Inflammatory macrophage treated with lipopolysaccharide for 4 hours (primary cell): ENCODE measurements around the gene CDK19.
"Not testable (repeated sequence)": the region's sequence is repeated elsewhere in the genome, so short reads cannot be mapped to it uniquely, and the experiment has no call there.

Experiments used
- DNase-seq: peaks from one replicate; pipeline ENCODE4 v3.0.0-alpha.2; 2020

CDK19 gene

GRCh38 chr6:110813338-110814101 lies 1.7 kb downstream of the CDK19 start:
- DNase-seq, result no peak

DNA sequence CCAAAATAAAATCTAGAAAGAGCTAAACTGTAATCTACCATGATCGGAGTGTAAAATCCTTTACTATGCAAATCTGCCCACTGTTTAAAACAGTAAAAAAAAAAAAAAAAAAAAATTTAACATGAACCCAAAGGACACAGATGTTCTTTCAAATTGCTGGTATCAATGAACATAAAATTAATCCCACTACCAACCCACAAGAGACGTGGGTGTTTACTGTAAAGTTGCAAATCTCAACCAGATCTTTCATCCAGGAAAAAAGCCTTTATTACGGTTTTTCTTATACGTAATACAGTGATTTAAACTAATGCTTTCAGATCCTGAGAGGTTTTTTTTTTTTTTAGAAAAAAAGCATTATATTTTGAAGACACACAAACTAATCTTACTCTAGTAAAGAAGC lies 2.5 kb downstream of the CDK19 start:
- DNase-seq, result no peak

DNA sequence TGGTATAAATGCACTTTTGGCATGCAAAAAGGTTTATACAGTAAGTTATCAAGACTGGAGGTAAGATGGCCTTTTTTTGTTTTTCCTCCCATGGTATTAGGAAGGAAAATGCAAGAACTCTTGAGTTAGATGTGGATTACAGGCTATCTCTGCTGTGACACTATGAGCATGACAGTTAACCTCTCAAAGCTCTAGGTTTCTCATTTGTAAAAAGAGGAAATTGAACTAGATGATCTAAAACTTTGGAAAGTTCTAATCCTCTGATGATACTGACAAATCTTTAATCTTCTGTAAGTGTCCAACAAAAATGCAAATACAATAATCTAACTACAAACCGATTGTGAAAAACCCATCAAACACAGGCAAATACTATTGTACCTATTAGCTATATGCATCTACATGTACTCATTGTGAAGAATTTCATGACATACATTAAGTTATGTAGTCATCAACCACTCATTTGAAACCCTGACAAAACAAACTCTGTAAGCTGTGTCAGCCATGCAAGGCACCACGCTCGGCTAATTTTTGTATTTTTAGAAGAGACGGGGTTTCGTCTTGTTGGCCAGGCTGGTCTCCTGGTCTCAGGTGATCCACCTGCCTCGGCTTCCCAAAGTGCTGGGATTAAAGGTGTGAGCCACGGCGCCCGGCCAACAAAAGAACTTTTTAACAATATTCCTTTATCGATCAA lies 4.2 kb downstream of the CDK19 start:
- DNase-seq, result peak; percentile 49

DNA sequence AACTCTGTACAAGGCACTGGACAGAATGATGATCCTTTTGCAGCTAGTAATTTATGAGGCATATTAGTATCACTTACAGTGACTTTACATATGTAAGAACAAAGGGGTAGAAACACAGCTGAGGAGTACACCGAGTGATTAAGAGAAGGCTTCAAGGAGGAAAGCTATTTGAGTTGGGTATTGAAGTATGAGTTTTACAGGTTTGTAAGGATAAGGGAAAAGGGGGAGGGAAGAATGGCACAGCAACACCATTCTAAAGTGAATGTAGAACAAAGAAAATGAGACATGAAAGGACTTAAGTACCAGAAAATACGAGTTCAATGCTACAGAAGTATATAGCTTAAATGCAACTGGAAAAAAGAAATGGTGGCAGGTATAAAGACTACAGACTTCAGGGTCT lies 5.5 kb downstream of the CDK19 start:
- no peak for DNase-seq

GRCh38 chr6:110802175-110802574 lies 13.1 kb downstream of the CDK19 start:
- not testable (repeated sequence) for DNase-seq

DNA sequence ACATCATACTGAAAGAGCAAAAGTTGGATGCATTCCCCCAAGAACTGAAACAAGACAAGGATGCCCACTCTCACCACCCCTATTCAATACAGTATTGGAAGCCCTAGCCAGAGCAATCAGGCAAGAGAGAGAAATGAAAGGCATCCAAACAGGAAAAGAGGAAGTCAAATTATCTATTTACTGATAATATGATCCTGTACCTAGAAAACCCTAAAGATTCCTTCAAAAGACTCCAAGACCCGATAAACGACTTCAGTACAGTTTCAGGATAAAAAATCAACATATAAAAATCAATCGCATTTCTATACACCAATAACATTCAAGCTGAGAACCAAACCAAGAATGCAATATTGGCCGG lies 14.5 kb downstream of the CDK19 start:
- DNase-seq, result no peak

GRCh38 chr6:110800196-110800838 lies 15.0 kb downstream of the CDK19 start:
- no peak for DNase-seq

GRCh38 chr6:110799655-110800054 lies 15.6 kb downstream of the CDK19 start:
- no peak for DNase-seq

DNA sequence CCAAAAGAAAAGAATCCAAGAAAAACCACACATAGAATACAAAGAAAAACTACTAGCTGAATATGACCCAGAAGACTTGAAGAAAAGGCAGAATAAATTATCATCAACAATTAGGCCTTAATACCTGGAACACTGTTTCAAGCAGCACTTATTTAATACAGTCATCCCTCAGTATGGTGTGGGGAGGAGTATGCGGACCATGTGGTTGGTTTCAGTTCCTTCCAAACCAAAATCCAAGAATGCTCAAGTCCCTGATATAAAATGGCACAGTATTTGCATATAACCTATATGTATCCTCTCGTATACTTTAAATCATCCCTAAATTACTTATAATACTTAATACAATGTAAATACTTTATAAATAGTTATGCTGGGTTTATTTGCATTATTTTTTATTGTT lies 16.1 kb downstream of the CDK19 start:
- DNase-seq, result peak; percentile 56

DNA sequence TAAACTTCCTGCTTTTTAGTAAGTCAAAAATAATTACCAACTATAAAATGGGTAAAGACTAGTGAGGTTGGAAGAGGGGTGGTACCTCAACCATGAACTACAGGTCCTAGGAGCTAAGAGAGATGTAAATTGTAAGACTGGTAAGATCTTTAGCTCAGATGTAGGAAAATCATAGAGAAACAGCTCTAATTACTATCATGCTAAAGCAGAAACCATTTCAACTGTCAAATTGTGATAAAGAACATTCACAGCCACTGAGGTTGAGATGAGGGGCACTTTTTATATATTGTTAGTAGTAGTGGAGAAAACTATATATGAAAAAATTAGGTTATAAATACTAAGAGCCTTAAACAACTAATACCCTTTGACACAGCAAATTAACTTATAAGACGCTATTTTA lies 20.0 kb downstream of the CDK19 start:
- no peak for DNase-seq

- no peak for DNase-seq
Measured at GRCh38 chr6:110786696-110787095, 28.6 kb downstream of the CDK19 start.

DNA sequence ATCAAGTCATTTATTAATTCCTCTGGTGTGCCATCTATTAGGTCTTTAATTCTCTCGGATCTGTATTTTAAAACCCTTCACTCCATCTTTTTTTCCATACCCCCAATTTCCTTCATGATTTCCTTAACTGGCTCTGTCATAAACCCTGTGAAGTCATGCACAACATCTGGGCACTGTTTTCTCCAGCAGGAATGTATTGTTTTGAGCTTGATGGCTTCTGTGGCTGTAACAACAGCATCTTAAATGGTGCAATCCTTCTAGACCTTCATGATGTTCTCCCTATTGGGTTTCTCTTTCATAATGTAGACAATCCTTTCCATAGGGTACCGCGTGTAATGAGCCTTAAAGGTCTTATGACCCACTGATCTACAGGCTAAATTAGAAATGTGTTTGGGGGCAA lies 29.0 kb downstream of the CDK19 start:
- DNase-seq, result no peak

DNA sequence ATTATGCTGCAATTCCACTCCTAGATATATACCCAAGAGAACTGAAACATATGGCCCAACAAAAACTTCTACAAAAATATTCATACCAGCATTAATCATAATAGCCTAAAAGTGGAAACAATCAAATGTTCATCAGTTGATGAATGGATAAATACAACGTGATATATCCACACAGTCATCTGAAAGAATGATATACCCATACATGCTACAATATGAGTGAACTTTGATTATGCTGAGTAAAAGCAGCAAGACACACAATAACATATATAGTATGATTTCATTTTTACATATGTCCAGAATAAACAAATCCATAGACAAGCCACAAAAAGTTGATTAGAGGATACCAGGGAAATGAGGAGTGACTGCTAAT lies 30.7 kb downstream of the CDK19 start:
- DNase-seq, result no peak

GRCh38 chr6:110781522-110782214 lies 33.6 kb downstream of the CDK19 start:
- no peak for DNase-seq

GRCh38 chr6:110778333-110778732 lies 36.9 kb downstream of the CDK19 start:
- DNase-seq, result peak; percentile 62

GRCh38 chr6:110777636-110778035 lies 37.6 kb downstream of the CDK19 start:
- DNase-seq, result no peak

DNA sequence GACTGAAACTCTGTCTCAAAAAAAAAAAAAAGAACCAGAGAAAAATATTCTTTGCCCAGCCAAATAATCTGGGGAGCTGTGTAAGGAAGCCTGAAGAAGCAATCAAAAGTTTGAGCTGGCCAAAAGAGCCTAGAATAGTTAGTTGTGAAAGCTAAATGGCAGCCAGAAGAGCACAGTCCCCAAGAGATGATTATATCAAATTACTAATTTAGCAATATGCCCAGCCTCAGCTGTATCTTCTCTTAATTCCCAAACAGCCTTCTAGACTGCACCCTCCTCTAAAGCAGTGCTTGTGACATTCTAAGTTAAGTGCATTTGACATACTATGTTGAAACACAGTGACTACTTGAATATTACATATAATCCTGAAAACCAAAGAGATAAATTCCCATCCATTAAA lies 38.9 kb downstream of the CDK19 start:
- no peak for DNase-seq

DNA sequence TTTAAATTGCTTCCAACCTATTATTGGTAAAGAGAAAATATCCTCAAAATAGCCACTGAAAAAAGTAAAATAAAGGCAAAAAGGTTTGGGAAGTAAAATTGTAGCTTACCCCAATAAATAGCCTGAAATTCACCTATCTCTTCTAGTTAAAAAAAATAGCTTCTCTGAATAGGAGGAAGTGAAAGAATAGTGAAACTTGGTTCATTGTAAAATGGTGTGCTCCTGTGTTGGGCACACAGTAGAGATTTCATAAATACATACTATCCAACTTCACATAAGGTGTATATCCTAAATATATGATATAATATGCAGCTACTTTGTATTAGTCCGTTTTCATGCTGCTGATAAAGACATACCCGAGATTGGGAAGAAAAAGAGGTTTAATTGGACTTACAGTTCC lies 45.3 kb downstream of the CDK19 start:
- DNase-seq, result no peak

DNA sequence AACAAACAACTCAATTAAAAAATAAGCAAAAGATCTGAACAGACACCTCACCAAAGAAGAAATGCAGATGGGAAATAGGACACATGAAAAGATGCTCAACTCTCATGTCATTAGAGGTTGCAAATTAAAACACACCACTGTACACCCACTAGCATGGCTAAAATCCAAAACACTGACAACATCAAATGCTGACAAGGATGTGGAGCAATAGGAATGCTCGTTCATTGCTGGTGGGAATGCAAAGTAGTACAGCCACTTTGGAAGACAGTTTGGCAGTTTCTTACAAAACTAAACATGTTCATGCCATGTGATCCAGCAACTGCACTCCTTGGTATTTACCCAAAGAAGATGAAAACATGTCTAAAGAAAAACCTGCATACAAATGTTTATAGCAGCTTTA lies 47.2 kb downstream of the CDK19 start:
- no peak for DNase-seq

- DNase-seq, result peak; percentile 59
Measured at GRCh38 chr6:110761371-110761770, 53.9 kb downstream of the CDK19 start.

DNA sequence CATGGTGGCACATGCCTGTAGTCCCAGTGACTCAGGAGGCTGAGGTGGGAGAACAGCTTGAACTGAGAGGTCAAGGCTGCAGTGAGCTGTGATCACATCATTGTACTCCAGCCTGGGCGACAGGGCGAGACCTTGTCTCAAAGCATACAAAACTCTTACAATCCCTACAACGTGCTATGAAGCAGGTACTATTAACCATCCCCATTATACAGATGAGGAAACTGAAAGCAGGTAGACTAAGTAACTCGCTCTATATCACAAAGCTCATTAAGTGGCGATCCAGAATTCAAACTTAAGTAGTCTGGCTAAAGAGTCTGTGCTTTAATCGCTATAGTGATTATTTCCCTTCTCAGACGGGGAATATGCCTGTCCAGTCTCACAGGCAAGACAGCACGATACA lies 54.7 kb downstream of the CDK19 start:
- no peak for DNase-seq

DNA sequence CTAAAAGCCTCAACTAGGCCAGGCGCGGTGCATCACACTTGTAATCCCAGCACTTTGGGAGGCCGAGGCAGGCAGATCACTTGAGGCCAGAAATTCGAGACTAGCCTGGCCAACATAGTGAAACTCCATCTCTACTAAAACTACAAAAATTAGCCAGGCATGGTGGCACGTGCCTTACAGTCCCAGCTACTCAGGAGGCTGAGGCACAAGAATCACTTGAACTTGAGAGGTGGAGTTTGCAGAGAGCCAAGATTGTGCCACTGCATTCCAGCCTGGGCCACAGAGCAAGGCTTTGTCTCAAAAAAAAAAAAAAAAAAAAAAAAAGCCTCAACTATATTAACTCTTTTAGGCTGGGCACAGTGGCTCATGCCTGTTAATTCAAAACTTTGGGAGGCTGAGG lies 55.2 kb downstream of the CDK19 start:
- not testable (repeated sequence) for DNase-seq

GRCh38 chr6:110757926-110758325 lies 57.3 kb downstream of the CDK19 start:
- no peak for DNase-seq

GRCh38 chr6:110756817-110757216 lies 58.5 kb downstream of the CDK19 start:
- DNase-seq, result no peak
